Measurements from ENCODE around the gene GOLGA2. TPM values are rescaled to one million over a fixed set of nuclear protein-coding genes. Genes with fewer than 3 reads are reported as not detected.
"Not testable (repeated sequence)": the region's sequence is repeated elsewhere in the genome, so short reads cannot be mapped to it uniquely, and the experiment has no call there.

GOLGA2 gene
- total and polyA plus RNA-seq, 4 experiments from 2014 or later = 1.4 to 82.4 (median 43.4) TPM

GRCh38 chr9:128233817-128234406 is 41.9 kb downstream of the GOLGA2 start:
- intact Hi-C loops (cut with micrococcal nuclease) = no loop called here
- no peak for DNase-seq
- Mint-ChIP-seq H3K27ac (no peak overlapping the region), H3K9me3 (no peaks in the 10 kb centered on the region), H3K36me3 (no peaks in the 10 kb centered on the region), H3K27me3 (peaks cover 1 to 2% of the 10 kb centered on the region in 2 donors), H3K4me1 (peaks cover 0 to 1% (median 0%) of the 10 kb centered on the region in 4 donors), H3K4me3 (no peak overlapping the region)
- POLR2A ChIA-PET (ENCODE audit: partially characterized antibody) = no interaction called here
- Histone ChIP-seq H3K4me3 (ENCODE audit: low read length in 2 of 2) (no peak overlapping the region), H3K27ac (ENCODE audit: low read depth, low read length) (no peak overlapping the region), H3K4me1 (ENCODE audit: insufficient read depth, low read length) (no peaks in the 10 kb centered on the region), H3K27me3 (ENCODE audit: insufficient read depth, low read length) (no peaks in the 10 kb centered on the region), H3K9me3 (ENCODE audit: control insufficient read depth in 1 of 2, low read length in 2 of 2) (no peaks in the 10 kb centered on the region), H3K36me3 (ENCODE audit: insufficient read depth, low read length) (no peaks in the 10 kb centered on the region)
- CTCF ChIA-PET (ENCODE audit: partially characterized antibody) = no interaction called here

GRCh38 chr9:128232528-128233428 is 43.0 kb downstream of the GOLGA2 start:
- Mint-ChIP-seq H3K9me3 (no peaks in the 10 kb centered on the region), H3K36me3 (no peaks in the 10 kb centered on the region), H3K27ac (peak overlapping the region in 1 of 7 donors; percentile 71), H3K27me3 (peaks cover 1 to 2% of the 10 kb centered on the region in 2 donors), H3K4me1 (peaks cover 0 to 1% (median 0%) of the 10 kb centered on the region in 4 donors), H3K4me3 (no peak overlapping the region)
- no peaks in the 10 kb centered on the region for H3K4me1 ChIP-seq (ENCODE audit: insufficient read depth, low read length)
- no peak overlapping the region for H3K27ac ChIP-seq (ENCODE audit: low read depth, low read length)
- POLR2A ChIA-PET (ENCODE audit: partially characterized antibody) = no interaction called here
- H3K36me3 ChIP-seq (ENCODE audit: insufficient read depth, low read length) = no peaks in the 10 kb centered on the region
- no peak for DNase-seq
- CTCF ChIA-PET (ENCODE audit: partially characterized antibody) = no interaction called here
- H3K27me3 ChIP-seq (ENCODE audit: insufficient read depth, low read length) = no peaks in the 10 kb centered on the region
- no peaks in the 10 kb centered on the region for H3K9me3 ChIP-seq (ENCODE audit: control insufficient read depth in 1 of 2, low read length in 2 of 2)
- intact Hi-C loops (cut with micrococcal nuclease) = no loop called here
- H3K4me3 ChIP-seq (ENCODE audit: low read length in 2 of 2) = no peak overlapping the region

GRCh38 chr9:128231638-128232527 is 43.9 kb downstream of the GOLGA2 start:
- H3K4me3 ChIP-seq (ENCODE audit: low read length in 2 of 2) = no peak overlapping the region
- no peaks in the 10 kb centered on the region for H3K36me3 ChIP-seq (ENCODE audit: insufficient read depth, low read length)
- no peak for DNase-seq
- Mint-ChIP-seq H3K27me3 (peaks cover 1 to 2% of the 10 kb centered on the region in 2 donors), H3K9me3 (no peaks in the 10 kb centered on the region), H3K36me3 (no peaks in the 10 kb centered on the region), H3K27ac (peak overlapping the region in 1 of 7 donors; percentile 71), H3K4me3 (no peak overlapping the region), H3K4me1 (peaks cover 0 to 1% (median 0%) of the 10 kb centered on the region in 4 donors)
- H3K27me3 ChIP-seq (ENCODE audit: insufficient read depth, low read length) = no peaks in the 10 kb centered on the region
- intact Hi-C loops (cut with micrococcal nuclease) = no loop called here
- H3K4me1 ChIP-seq (ENCODE audit: insufficient read depth, low read length) = no peaks in the 10 kb centered on the region
- no peaks in the 10 kb centered on the region for H3K9me3 ChIP-seq (ENCODE audit: control insufficient read depth in 1 of 2, low read length in 2 of 2)
- ChIA-PET CTCF (ENCODE audit: partially characterized antibody) (interaction anchor here (0.7 kb wide), 1 partner anchor 28 kb away, joined by 6 read pairs; no protein-coding TSS in a partner anchor), POLR2A (ENCODE audit: partially characterized antibody) (no interaction called here)
- no peak overlapping the region for H3K27ac ChIP-seq (ENCODE audit: low read depth, low read length)

GRCh38 chr9:128230897-128231296 is 44.9 kb downstream of the GOLGA2 start:
- H3K4me1 Mint-ChIP-seq = not testable (repeated sequence)
- CTCF ChIA-PET (ENCODE audit: partially characterized antibody) = interaction anchor here (0.6 to 0.7 kb wide), 2 partner anchors 27 to 106 kb away, joined by 4 to 6 read pairs; no protein-coding TSS in a partner anchor

GRCh38 chr9:128226412-128226801 is 49.4 kb downstream of the GOLGA2 start:
- no peaks in the 10 kb centered on the region for H3K36me3 Mint-ChIP-seq
- no peaks in the 10 kb centered on the region for H3K4me1 Mint-ChIP-seq
- Histone ChIP-seq H3K4me3 (ENCODE audit: low read length in 2 of 2) (no peak overlapping the region), H3K9me3 (ENCODE audit: control insufficient read depth in 1 of 2, low read length in 2 of 2) (no peaks in the 10 kb centered on the region), H3K27me3 (ENCODE audit: insufficient read depth, low read length) (no peaks in the 10 kb centered on the region), H3K36me3 (ENCODE audit: insufficient read depth, low read length) (no peaks in the 10 kb centered on the region), H3K4me1 (ENCODE audit: insufficient read depth, low read length) (no peaks in the 10 kb centered on the region), H3K27ac (ENCODE audit: low read depth, low read length) (no peak overlapping the region)
- H3K27me3 Mint-ChIP-seq = no peaks in the 10 kb centered on the region
- H3K4me3 Mint-ChIP-seq = no peak overlapping the region
- ChIA-PET CTCF (ENCODE audit: partially characterized antibody) (no interaction called here), POLR2A (ENCODE audit: partially characterized antibody) (interaction anchor here (0.6 kb wide), 1 partner anchor 333 kb away, joined by 3 read pairs; no protein-coding TSS in a partner anchor)
- intact Hi-C loops (cut with micrococcal nuclease) = no loop called here
- no peak overlapping the region for H3K27ac Mint-ChIP-seq
- no peaks in the 10 kb centered on the region for H3K9me3 Mint-ChIP-seq
- DNase-seq = no peak

More at GRCh38 chr9:128230897-128231296, 44.9 kb downstream of the GOLGA2 start:
- DNase-seq; H3K27ac Mint-ChIP-seq; H3K36me3 Mint-ChIP-seq; H3K27me3 Mint-ChIP-seq; H3K4me3 Mint-ChIP-seq; H3K27me3 ChIP-seq (ENCODE audit: insufficient read depth, low read length); H3K4me3 ChIP-seq (ENCODE audit: low read length in 2 of 2); intact Hi-C loops (cut with micrococcal nuclease); H3K9me3 Mint-ChIP-seq; POLR2A ChIA-PET (ENCODE audit: partially characterized antibody); H3K9me3 ChIP-seq (ENCODE audit: control insufficient read depth in 1 of 2, low read length in 2 of 2); H3K4me1 ChIP-seq (ENCODE audit: insufficient read depth, low read length); H3K27ac ChIP-seq (ENCODE audit: low read depth, low read length); H3K36me3 ChIP-seq (ENCODE audit: insufficient read depth, low read length): not testable (repeated sequence)

- no peaks in the 10 kb centered on the region for H3K9me3 Mint-ChIP-seq
- Histone ChIP-seq H3K4me3 (ENCODE audit: low read length in 2 of 2) (no peak overlapping the region), H3K4me1 (ENCODE audit: insufficient read depth, low read length) (no peaks in the 10 kb centered on the region), H3K27ac (ENCODE audit: low read depth, low read length) (no peak overlapping the region), H3K36me3 (ENCODE audit: insufficient read depth, low read length) (no peaks in the 10 kb centered on the region), H3K9me3 (ENCODE audit: control insufficient read depth in 1 of 2, low read length in 2 of 2) (no peaks in the 10 kb centered on the region), H3K27me3 (ENCODE audit: insufficient read depth, low read length) (no peaks in the 10 kb centered on the region)
- intact Hi-C loops (cut with micrococcal nuclease) = no loop called here
- H3K36me3 Mint-ChIP-seq = no peaks in the 10 kb centered on the region
- H3K27ac Mint-ChIP-seq = no peak overlapping the region
- H3K4me1 Mint-ChIP-seq = no peaks in the 10 kb centered on the region
- no peaks in the 10 kb centered on the region for H3K27me3 Mint-ChIP-seq
- H3K4me3 Mint-ChIP-seq = no peak overlapping the region
- ChIA-PET CTCF (ENCODE audit: partially characterized antibody) (no interaction called here), POLR2A (ENCODE audit: partially characterized antibody) (interaction anchor here (0.6 kb wide), 1 partner anchor 333 kb away, joined by 3 read pairs; no protein-coding TSS in a partner anchor)
- DNase-seq = no peak
Observed at GRCh38 chr9:128225770-128226411, 49.9 kb downstream of the GOLGA2 start.

All from CD4-positive, alpha-beta memory T cell (primary cell).